RWPE2 (cell line): ENCODE data around the gene ARHGAP26.

Experiments
- ATAC-seq: fragments of 200-7000 bp; cut with Tn5 transposase; 3 replicates; pipeline ENCODE4 v1.9.1; 2021; ENCODE audit warnings: low read depth
- DNase-seq: peaks from one replicate; pipeline ENCODE4 v3.0.0-alpha.2; 2020; ENCODE audit warnings: low spot score
- H3K27ac ChIP-seq: fragments of 450-650 bp; 2 replicates; pipeline ENCODE4 v1.5.1; 2017; ENCODE audit warnings: mild to moderate bottlenecking; ENCODE audit not compliant: poor library complexity, severe bottlenecking
- H3K27me3 ChIP-seq: fragments of 250-450 bp; sonication (Bioruptor Pico); 2 replicates; pipeline ENCODE4 v1.5.1; 2021; ENCODE audit warnings: mild to moderate bottlenecking, moderate library complexity; ENCODE audit not compliant: insufficient read depth, poor library complexity, severe bottlenecking
- H3K36me3 ChIP-seq: fragments of 250-450 bp; sonication (Bioruptor Pico); 2 replicates; pipeline ENCODE4 v1.5.1; 2020; ENCODE audit warnings: low read depth, mild to moderate bottlenecking, moderate library complexity
- H3K4me1 ChIP-seq: fragments of 250-450 bp; sonication (Bioruptor Pico); 2 replicates; pipeline ENCODE4 v1.5.1; 2021; ENCODE audit warnings: mild to moderate bottlenecking, moderate library complexity; ENCODE audit not compliant: insufficient read depth, poor library complexity, severe bottlenecking
- H3K4me3 ChIP-seq: fragments of 250-450 bp; sonication (Bioruptor Pico); 2 replicates; pipeline ENCODE4 v1.5.1; 2021; ENCODE audit warnings: mild to moderate bottlenecking, moderate library complexity; ENCODE audit not compliant: severe bottlenecking
- H3K9me3 ChIP-seq: fragments of 250-450 bp; sonication (Bioruptor Pico); 2 replicates; pipeline ENCODE4 v1.5.1; 2021; ENCODE audit warnings: mild to moderate bottlenecking, moderate library complexity; ENCODE audit not compliant: severe bottlenecking
- TF ChIP-seq, protein P1 (sequence below): fragments of 450-650 bp; IDR thresholded peaks from one replicate; pipeline ENCODE4 v1.5.1; 2017; ENCODE audit warnings: mild to moderate bottlenecking, moderate library complexity; ENCODE audit not compliant: poor library complexity, severe bottlenecking

Gene ARHGAP26

DNA sequence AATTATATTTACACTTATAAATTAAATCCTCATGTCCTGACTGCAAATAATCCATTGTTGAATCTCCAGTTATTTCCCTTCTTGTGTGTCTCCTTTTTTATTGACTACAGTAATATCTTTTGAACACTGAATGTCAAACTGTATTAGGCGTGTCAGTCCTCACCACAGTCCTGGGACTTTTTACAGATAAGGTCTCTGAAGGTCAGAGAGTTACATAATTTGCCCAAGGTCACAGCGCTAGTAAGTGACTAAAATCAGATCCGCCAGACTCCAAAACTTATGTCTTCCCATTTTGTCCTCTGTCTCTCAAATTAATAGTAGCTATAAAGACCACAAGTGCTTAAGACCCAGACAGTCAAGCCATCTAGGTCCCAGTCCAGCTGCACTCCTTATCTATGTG, 359.0 kb downstream of the ARHGAP26 start:
- no peak for DNase-seq
- no peak overlapping the region for H3K27ac ChIP-seq
- H3K4me3 ChIP-seq: no peak overlapping the region
- H3K36me3 ChIP-seq: no peaks in the 10 kb centered on the region
- H3K4me1 ChIP-seq: no peaks in the 10 kb centered on the region
- no peaks in the 10 kb centered on the region for H3K27me3 ChIP-seq
- no peak for ATAC-seq
- H3K9me3 ChIP-seq: no peaks in the 10 kb centered on the region
- TF ChIP-seq, protein P1, sequence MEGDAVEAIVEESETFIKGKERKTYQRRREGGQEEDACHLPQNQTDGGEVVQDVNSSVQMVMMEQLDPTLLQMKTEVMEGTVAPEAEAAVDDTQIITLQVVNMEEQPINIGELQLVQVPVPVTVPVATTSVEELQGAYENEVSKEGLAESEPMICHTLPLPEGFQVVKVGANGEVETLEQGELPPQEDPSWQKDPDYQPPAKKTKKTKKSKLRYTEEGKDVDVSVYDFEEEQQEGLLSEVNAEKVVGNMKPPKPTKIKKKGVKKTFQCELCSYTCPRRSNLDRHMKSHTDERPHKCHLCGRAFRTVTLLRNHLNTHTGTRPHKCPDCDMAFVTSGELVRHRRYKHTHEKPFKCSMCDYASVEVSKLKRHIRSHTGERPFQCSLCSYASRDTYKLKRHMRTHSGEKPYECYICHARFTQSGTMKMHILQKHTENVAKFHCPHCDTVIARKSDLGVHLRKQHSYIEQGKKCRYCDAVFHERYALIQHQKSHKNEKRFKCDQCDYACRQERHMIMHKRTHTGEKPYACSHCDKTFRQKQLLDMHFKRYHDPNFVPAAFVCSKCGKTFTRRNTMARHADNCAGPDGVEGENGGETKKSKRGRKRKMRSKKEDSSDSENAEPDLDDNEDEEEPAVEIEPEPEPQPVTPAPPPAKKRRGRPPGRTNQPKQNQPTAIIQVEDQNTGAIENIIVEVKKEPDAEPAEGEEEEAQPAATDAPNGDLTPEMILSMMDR: no peak

DNA sequence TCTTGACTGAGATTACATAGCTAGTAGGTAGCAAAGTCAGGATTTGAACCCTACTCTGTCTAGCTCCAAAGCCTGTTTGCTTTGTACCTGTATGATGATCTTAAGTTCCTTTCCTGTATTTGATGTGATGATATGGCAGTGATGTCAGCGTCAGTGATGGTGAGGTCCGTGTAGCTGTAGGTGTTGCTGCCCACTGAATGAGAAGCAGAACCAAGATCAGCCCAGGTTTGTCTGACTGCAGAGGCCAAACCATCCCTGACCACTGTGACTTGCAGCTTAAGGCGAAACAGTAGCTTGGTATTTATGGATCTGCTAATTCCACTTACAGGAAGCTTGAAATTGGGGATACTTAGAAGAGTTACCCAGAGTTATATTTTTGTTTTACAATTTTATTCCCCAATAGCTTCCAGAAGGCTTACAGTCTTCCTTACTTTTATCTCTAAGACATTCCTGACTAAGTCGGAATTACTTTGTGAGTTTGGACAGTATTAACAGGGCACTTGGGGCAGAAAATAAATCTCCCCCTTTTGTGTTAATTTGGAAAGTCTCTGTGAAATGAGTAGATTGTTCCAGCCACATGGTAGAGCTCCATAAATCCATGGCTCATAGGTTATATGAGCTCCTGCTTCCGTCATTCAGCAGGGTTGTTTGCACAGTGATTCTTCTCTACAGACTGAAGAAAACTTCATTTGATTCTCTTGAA, 359.9 kb downstream of the ARHGAP26 start:
- H3K27ac ChIP-seq: no peak overlapping the region
- H3K36me3 ChIP-seq: no peaks in the 10 kb centered on the region
- H3K4me1 ChIP-seq: no peaks in the 10 kb centered on the region

DNA sequence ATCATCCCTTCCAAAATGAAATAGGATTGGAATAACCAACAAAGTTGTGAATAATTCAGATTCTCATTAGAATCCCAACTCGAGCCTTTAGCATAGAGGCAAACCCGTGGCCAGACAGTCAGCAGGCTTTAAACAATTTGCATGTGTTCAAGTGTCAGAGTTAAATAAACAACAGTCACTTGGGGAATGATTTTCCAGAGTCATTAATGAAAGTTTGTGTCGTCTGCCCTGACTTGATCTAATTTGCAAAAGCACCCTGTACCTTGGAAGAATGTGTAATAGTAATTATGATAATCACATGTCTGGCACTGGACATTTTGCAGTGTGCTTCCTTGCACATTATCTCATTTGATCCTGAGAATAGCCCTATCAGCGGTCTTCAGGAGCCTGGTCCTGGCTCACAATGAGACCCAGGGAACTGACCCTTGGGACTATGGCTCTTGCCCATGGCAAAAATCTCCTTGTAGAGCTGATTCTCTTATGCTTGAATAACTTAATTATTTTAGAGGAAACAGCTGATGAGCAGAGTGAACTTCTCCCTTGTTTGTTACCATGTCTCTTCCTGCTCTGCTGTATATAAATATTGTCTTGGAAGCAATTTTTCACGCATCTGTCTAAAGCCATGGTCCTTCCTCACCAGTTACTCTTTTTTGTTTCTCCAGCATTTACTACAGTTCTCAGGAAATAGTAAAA, 360.6 kb downstream of the ARHGAP26 start:
- H3K9me3 ChIP-seq: no peaks in the 10 kb centered on the region
- no peaks in the 10 kb centered on the region for H3K27me3 ChIP-seq
- no peak overlapping the region for H3K27ac ChIP-seq
- DNase-seq (no peak), ATAC-seq (no peak)
- no peaks in the 10 kb centered on the region for H3K36me3 ChIP-seq
- H3K4me3 ChIP-seq: no peak overlapping the region
- no peaks in the 10 kb centered on the region for H3K4me1 ChIP-seq
- TF ChIP-seq, protein P1: no peak

More for the DNA sequence above, 359.9 kb downstream of the ARHGAP26 start:
- H3K4me3 ChIP-seq: no peak overlapping the region
- ATAC-seq (no peak), DNase-seq (no peak)
- no peaks in the 10 kb centered on the region for H3K27me3 ChIP-seq
- H3K9me3 ChIP-seq: no peaks in the 10 kb centered on the region
- TF ChIP-seq, protein P1: no peak

DNA sequence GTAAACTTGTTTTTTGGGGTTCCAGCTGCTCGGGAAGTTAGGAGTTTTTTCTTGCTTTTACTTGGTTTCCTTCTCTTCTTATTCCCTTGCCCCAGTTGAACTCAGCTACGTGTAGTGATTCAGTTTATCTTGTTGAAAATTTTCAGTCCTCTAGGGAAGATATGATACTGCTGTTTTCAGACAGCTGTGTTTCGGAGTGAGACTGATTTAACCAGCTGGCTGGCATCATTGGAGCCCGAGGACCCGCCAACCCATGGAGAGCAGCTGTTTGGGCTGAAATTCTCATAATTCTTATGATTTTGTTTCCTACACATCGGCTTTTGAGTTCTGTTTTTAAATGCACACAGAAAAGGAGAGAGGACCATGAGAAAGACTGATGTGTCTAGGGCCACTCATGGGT, 361.8 kb downstream of the ARHGAP26 start:
- no peak for DNase-seq
- H3K27ac ChIP-seq: no peak overlapping the region
- no peaks in the 10 kb centered on the region for H3K4me1 ChIP-seq
- H3K27me3 ChIP-seq: no peaks in the 10 kb centered on the region
- ATAC-seq: no peak
- H3K36me3 ChIP-seq: no peaks in the 10 kb centered on the region
- TF ChIP-seq, protein P1: no peak
- no peaks in the 10 kb centered on the region for H3K9me3 ChIP-seq
- H3K4me3 ChIP-seq: no peak overlapping the region

DNA sequence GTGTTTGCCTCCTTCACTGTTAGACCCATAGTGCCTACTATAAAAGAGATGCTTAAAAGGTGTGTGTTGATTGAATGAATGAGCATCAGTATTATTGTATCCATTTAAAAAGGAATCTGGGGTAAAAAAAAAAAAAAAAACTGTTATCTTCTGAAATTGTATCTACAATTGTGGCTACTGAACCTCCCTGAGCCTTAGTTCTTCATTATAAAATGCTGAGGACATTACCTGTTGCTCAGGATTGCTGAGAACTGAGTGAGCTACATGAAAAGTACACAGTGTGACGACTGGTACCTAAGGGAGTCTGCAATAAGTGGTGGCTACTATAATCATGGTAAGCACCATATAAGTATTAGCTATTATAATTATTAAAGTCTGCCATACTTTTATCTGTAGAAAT, 362.6 kb downstream of the ARHGAP26 start:
- H3K4me1 ChIP-seq: no peaks in the 10 kb centered on the region
- ATAC-seq: no peak
- DNase-seq: no peak
- H3K27ac ChIP-seq: no peak overlapping the region
- TF ChIP-seq, protein P1: no peak
- no peaks in the 10 kb centered on the region for H3K9me3 ChIP-seq
- H3K4me3 ChIP-seq: no peak overlapping the region
- H3K27me3 ChIP-seq: no peaks in the 10 kb centered on the region
- no peaks in the 10 kb centered on the region for H3K36me3 ChIP-seq
